UCSD-AML1 (cell line): Measurements from ENCODE around the gene HOXB2.

Source experiments
- DNase-seq: peaks from one replicate; lab custom pipeline; 2025; ENCODE audit not compliant: unreplicated experiment; lab: John Stamatoyannopoulos, UW

HOXB2 gene

DNA sequence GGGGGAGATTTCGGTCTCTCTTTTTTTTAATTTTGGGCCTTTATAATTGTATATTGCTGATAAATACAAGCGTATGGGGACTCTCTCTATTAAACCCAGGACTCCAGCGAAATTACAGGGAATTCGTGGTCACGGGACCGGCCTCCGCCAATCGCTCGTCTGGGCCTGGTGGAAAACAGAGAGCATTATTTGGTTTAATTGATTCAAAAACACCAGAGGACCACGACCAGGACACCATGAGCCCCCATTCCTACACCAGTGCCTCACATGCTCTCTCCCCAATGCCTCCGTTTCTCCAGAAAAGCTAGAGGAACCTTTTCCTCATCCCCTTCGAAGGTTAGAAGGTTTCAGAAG, at the start of gene HOXB2:
Gene HOXB2, minus strand, starts transcription at position 88 of the 354 bp plus-strand sequence. CDS start 198 bp downstream, outside the sequence.
- DNase-seq = peak; percentile 39

GRCh38 chr17:48593840-48594537, 49.1 kb upstream of the HOXB2 start:
- DNase-seq = peak; percentile 81

GRCh38 chr17:48593126-48593829, 48.4 kb upstream of the HOXB2 start, which contains the start of gene HOXB5:
HOXB5 (minus strand) TSS chr17:48593779; CDS start chr17:48593682, 97 bp downstream.
- DNase-seq = peak; percentile 40

DNA sequence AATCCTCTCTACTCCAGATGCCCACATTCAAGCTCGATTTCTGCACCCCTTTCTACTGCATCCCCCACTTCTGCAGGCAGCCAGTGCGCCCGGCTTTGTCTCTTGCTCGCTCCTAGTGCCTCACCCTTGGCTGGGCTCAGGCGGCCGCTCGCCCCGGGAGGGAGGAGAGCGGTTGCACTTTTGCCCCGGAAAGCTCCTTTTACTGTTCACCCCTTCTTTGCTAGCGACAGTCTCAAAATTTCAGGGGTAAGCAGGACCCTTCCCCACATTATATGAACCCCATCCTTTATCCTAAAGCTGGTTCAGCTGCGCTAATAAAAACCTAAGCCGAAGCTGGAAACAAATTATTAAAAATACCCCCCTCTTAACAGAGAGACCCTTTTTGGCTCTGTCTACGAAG, 47.7 kb upstream of the HOXB2 start:
- no peak for DNase-seq

GRCh38 chr17:48592057-48592514, 47.2 kb upstream of the HOXB2 start:
- no peak for DNase-seq

DNA sequence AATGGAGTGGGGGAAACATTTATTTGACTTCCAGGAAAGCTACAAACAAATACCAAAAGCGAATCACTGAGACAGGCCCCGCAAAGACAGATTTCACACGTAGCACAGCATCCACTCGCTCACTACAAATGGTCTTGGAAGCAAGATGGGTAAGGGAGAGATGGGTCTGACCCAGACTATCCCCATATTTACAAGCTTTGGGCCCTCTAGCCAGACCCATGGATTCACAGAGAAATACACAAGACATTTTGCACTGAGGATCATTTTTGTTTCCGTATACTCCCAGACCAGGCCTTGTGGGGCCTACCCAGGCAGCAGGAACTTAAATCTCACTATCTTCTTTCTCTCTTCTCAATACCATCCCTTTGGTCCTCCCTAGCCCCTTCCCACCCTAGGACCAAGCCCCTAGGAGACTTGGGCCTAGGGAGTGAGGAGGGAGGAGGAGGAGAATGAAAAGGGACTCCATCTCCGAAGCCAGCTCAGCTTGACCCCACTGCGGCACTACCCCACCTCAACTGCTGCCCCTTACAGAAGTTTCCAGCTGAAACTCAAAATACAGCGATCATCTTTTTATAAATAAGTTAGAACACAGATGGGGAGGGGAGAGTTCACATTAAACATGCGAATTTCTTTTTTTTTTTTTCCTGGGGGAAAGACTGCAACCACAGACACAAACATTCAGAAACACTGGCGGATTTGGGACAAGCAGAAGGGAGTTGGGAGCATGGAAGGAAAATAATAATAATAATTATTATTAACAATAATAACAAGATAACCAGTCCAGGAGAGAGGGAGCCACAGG, 46.5 kb upstream of the HOXB2 start:
- no peak for DNase-seq

- DNase-seq = no peak
These were observed 45.8 kb upstream of the HOXB2 start for GRCh38 chr17:48590607-48591161.

GRCh38 chr17:48589831-48590606, 45.1 kb upstream of the HOXB2 start, which contains the start of gene HOXB3:
HOXB3 (minus strand) TSS chr17:48590241; CDS start chr17:48552474, 37,767 bp downstream.
- DNase-seq = no peak

DNA sequence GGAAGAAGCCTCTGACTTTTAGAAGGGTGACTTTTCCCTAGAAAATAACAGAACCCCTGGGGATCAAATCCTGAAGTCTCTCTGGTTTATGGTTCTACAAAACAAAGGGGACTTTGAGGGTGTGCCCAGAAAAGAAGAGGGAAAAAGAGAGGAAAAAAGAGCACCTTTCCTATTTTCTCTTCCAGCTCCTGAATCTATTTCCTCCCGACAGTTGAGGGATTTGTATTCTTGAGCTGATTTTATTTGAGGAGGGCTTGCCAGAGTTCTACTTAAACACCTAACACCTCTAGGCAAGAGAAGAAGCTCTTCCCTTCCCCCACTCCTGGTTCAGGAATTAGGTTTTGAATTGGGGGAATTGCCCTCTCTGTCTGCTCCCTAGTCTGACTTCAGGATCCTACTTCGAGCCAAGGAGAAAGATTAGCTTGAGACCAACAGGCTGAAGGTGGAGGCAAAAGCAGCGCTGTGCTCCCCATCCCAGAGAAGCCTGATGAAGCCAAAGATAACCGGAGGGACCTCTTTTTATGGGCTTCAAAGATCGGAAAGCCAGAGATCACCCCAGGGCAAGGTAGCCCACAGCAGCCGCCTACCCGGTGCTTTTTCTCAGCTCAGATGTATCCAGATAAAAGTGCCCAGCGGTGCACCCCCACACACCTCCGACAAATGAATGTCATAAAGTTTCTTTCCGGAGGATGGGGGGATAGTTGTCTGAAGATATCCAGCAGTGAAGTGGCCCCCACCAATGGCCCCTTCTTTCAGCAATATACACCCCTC, 44.3 kb upstream of the HOXB2 start:
- no peak for DNase-seq

- no peak for DNase-seq
These were observed 43.6 kb upstream of the HOXB2 start for GRCh38 chr17:48588528-48588927.

DNA sequence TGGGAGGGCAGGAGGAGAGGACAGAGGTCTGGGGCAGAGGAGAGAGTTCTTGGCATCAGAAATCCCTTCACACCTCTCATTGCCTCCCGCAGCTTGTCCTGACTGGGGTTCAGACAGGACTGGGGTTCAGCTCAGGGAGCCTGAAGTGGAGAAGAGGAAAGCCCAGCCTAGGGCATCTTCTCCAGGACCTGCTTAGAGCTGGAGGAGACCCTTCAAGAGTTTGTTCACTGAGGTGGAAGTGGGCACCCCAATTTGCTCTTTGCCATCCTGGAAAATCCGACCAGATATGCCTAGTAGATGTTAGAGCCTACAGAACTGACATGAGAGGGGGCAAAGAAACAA, 43.1 kb upstream of the HOXB2 start:
- DNase-seq = no peak

DNA sequence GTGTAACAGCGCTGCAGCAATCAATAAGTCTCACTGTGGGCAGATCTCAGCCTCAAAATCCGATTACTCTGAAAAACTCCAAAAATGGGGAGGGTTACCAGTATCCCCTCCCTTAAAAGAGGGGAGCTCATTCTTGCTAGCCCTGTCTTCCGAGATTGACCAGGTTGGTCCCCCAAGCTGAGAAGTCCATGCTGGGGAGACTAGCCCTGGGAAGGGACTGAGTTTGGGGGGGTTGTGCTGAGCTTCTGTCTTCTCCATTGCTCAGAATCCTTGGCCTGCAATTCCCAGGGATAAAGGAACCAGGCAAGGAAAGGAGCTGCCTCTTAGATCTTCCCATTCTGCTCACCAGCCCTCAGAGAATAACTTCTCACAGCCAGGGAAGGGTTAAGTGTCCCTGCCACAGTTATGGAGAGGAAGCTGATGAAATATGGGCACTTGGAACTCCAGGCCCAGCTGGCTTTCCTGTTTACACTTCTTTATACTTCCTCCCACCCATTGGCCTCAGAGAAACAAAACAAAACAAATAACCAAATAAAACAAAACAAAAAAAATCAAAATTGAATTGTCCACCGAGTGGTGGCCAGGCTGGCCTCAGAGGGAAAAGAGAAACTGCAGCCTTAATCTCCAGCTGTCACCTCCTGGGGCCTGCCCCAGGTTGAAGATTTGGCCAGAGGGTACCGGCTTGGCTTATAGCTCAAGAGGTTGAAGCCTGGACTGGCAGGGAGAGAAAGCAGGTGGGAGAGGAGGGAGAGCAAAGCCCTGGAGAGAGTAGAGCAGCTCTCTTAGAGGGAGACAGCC, 42.6 kb upstream of the HOXB2 start:
- DNase-seq = peak; percentile 52

GRCh38 chr17:48586355-48587258, 41.7 kb upstream of the HOXB2 start:
- no peak for DNase-seq

DNA sequence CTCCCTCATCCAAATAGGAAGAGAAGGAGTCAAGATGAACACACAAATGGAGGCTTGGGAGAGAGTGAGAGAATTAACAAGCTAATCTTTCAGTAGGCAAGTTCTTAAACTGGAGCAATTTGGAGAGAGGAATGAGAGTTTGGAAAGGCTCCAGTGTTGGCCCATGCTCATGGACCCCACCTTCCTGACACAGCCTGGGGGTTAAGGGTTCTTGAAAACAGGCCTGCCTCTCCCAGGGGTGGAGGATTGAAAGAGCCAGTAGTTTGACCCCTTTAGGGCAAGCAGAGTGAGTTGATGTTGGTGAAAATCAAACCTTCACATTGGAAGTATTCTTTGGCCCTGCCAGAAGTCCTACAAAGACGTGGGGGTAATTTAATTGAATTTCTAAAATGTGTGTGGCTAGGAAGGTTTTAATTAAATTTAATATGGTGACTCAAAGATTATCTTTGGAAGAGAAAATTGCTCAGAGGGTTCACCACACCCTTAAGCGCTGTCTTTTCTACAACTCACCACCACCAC, 39.4 kb upstream of the HOXB2 start:
- no peak for DNase-seq

DNA sequence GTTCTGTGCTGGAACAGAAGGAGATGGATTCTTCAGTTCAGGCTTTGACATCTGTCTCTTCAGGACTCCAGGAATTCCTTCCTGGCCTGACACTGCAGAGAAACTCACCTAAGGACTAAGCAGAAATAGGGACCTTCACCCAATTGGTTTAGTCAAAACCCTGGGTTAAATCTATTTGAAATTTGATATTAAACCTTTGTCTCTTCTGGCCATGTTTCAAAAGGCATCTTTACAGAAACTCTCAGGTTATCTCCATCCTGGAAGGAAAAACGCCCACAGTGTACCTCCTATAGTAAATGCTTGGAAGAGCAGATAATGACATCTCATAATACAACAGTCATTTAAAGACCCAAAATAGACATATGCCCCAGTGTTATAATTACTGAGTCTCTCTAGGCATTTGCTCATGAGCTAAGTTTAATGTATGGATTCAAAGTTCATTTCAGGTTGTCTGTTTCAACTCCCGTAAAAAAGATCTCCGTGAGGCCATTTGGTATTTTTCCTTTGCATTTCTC, 38.9 kb upstream of the HOXB2 start:
- DNase-seq = no peak

- no peak for DNase-seq
These were observed 37.8 kb upstream of the HOXB2 start for GRCh38 chr17:48582750-48583069.

GRCh38 chr17:48579760-48580554, 35.0 kb upstream of the HOXB2 start:
- DNase-seq = no peak
